ENCODE data around the gene ELOVL7. TPM values are rescaled to one million over a fixed set of nuclear protein-coding genes. Genes with fewer than 3 reads are reported as not detected.

Gene ELOVL7
- total and polyA plus RNA-seq, 10 donors: 0.43 to 8.1 (median 2.1) TPM

- Histone ChIP-seq H3K36me3 (no peaks in the 10 kb centered on the region), H3K4me3 (no peak overlapping the region), H3K4me1 (peaks cover 0 to 12% (median 11%) of the 10 kb centered on the region in 6 donors), H3K9me3 (no peaks in the 10 kb centered on the region), H3K27ac (no peak overlapping the region), H3K27me3 (replicated peaks in 1 of 7) (no peaks in the 10 kb centered on the region)
- DNase-seq: no peak
- intact Hi-C loops (cut with DNase I; ENCODE audit: low total_unique reads): no loop called here
- TF ChIP-seq, protein P1, sequence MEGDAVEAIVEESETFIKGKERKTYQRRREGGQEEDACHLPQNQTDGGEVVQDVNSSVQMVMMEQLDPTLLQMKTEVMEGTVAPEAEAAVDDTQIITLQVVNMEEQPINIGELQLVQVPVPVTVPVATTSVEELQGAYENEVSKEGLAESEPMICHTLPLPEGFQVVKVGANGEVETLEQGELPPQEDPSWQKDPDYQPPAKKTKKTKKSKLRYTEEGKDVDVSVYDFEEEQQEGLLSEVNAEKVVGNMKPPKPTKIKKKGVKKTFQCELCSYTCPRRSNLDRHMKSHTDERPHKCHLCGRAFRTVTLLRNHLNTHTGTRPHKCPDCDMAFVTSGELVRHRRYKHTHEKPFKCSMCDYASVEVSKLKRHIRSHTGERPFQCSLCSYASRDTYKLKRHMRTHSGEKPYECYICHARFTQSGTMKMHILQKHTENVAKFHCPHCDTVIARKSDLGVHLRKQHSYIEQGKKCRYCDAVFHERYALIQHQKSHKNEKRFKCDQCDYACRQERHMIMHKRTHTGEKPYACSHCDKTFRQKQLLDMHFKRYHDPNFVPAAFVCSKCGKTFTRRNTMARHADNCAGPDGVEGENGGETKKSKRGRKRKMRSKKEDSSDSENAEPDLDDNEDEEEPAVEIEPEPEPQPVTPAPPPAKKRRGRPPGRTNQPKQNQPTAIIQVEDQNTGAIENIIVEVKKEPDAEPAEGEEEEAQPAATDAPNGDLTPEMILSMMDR (IDR thresholded peaks at IDR 0.05 in 8 of 11, conservative IDR thresholded peaks at IDR 0.05 in 3 of 11): no peak
- TF ChIP-seq POLR2A (IDR thresholded peaks at IDR 0.05) (no peak), POLR2AphosphoS5 (IDR thresholded peaks at IDR 0.05) (no peak)
Measured at GRCh38 chr5:60705144-60705543, 138.9 kb downstream of the ELOVL7 start.

GRCh38 chr5:60703944-60704343 is 140.1 kb downstream of the ELOVL7 start:
- TF ChIP-seq POLR2A (IDR thresholded peaks at IDR 0.05): no peak
- TF ChIP-seq, protein P1 (IDR thresholded peaks at IDR 0.05 in 8 of 11, conservative IDR thresholded peaks at IDR 0.05 in 3 of 11): no peak
- no peak for TF ChIP-seq POLR2AphosphoS5 (IDR thresholded peaks at IDR 0.05)
- WGBS, 5 donors: 89 to 96% (median 93%) methylated on average over 2 of the region's 2 CpGs
- Histone ChIP-seq H3K4me3 (no peak overlapping the region), H3K27ac (no peak overlapping the region), H3K36me3 (no peaks in the 10 kb centered on the region), H3K4me1 (peaks cover 0 to 19% (median 16%) of the 10 kb centered on the region in 6 donors), H3K9me3 (no peaks in the 10 kb centered on the region), H3K27me3 (replicated peaks in 1 of 7) (no peaks in the 10 kb centered on the region)
- DNase-seq: no peak
- intact Hi-C loops (cut with DNase I; ENCODE audit: low total_unique reads): no loop called here

Other genes starting within 250 kb of the ELOVL7 start
- 1 to 10 TPM; 1.1 to 5.6 (median 2.6) TPM for gene DEPDC1B, start 144.1 kb downstream of the ELOVL7 start, total RNA-seq
- 1 to 10 TPM in 2 of 3 donors, under 1 TPM in 1; 0.63 to 4.0 (median 1.4) TPM for gene DEPDC1B, start 144.1 kb downstream of the ELOVL7 start, polyA plus RNA-seq
- gene ERCC8, start 100.8 kb upstream of the ELOVL7 start, total RNA-seq: 10 to 100 TPM in 6 of 7 donors, 1 to 10 TPM in 1; 8.6 to 18.9 (median 13.4) TPM
- gene ERCC8, start 100.8 kb upstream of the ELOVL7 start, polyA plus RNA-seq: 1 to 10 TPM; 4.3 to 5.7 (median 4.7) TPM
- 10 to 100 TPM in 5 of 7 donors, 1 to 10 TPM in 2; 3.2 to 14.4 (median 12.3) TPM for gene NDUFAF2, start 100.9 kb upstream of the ELOVL7 start, total RNA-seq
- 10 to 100 TPM; 29.0 to 40.5 (median 29.6) TPM for gene NDUFAF2, start 100.9 kb upstream of the ELOVL7 start, polyA plus RNA-seq